AG04450 (cell line): ENCODE measurements around the gene TSPAN15. TPM values are rescaled to one million over a fixed set of nuclear protein-coding genes. Genes with fewer than 3 reads are reported as not detected.

Source experiments
- CTCF ChIA-PET: fragments of 300-600, 350-600 bp; formaldehyde crosslinking; extraction: SDS; loops from one replicate; lab custom pipeline; 2022; ENCODE audit warnings: antibody characterized with exemption, inconsistent platforms; lab: Charles Lee
- POLR2A ChIA-PET: fragments of 350-600 bp; formaldehyde crosslinking; extraction: SDS; loops from one replicate; lab custom pipeline; 2021; ENCODE audit warnings: antibody characterized with exemption, inconsistent platforms; lab: Yijun Ruan, JAX
- DNase-seq: peaks from one replicate; pipeline ENCODE4 v3.0.0-alpha.2; 2011; ENCODE audit warnings: low read depth, low spot score
- H3K27ac ChIP-seq: one replicate; pipeline ENCODE4 v1.5.1; 2012; ENCODE audit warnings: low read depth, low read length, control low read depth
- H3K27me3 ChIP-seq: one replicate; pipeline ENCODE4 v1.6.0; 2012; ENCODE audit warnings: low read length; ENCODE audit not compliant: control insufficient read depth, insufficient read depth
- H3K4me3 ChIP-seq: 2 replicates; pipeline ENCODE4 v1.5.1; 2011; ENCODE audit warnings: mild to moderate bottlenecking, low read depth, low read length, control low read depth
- H3K9me3 ChIP-seq: 2 replicates; pipeline ENCODE4 v1.5.1; 2012; ENCODE audit warnings: low read length; ENCODE audit not compliant: control insufficient read depth, insufficient read depth
- polyA plus RNA-seq: library from polyadenylated mRNA; depleted of rRNA; stranded (reverse); fragments of >200 nt; gene quantifications from 2 replicates; pipeline ENCODE4 v1.2.3, GENCODE V29; 2011
- TF ChIP-seq, protein P1 (sequence below): IDR thresholded peaks from 2 replicates; pipeline ENCODE4 v1.5.1; 2011; ENCODE audit warnings: low read depth, low read length, control low read depth, inconsistent platforms

The TSPAN15 gene
- polyA plus RNA-seq, 1 experiment: 0.38 TPM

DNA sequence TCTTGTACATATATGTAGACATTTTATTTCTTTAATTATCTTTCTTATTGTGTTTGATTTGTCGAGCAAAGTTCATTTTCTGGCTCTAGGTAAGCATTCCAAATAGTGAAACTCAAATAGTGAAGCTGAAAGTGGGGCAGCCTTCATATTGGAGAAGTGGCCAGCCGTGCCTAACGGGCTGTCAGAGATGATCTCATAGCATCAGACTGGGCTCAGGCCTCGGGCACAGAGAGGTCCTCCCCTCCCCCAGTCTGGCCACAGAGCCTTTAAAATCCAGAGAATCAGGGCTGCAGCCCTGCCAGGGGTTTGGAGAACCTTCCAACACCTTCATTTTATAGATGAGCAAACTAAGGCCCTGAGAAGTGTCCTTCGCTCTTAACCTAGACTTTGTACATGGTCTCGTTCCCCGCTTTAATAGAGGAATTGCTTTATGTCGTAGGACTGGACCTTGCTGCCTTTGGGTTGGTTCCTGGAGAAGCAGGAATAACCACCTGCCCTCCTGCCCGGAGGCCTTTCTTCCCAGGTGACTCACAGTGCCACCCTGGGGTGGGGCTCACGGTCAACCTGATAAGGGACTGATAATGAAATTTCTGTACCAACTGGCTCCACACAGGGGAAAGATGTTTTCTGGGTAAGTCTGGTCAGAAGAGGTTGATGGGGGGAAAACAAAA, 7.3 kb downstream of the TSPAN15 start:
- POLR2A ChIA-PET: no interaction called here
- CTCF ChIA-PET: interaction anchor here (0.6 kb wide), 1 partner anchor 49 kb away, joined by 3 read pairs; no protein-coding TSS in a partner anchor

DNA sequence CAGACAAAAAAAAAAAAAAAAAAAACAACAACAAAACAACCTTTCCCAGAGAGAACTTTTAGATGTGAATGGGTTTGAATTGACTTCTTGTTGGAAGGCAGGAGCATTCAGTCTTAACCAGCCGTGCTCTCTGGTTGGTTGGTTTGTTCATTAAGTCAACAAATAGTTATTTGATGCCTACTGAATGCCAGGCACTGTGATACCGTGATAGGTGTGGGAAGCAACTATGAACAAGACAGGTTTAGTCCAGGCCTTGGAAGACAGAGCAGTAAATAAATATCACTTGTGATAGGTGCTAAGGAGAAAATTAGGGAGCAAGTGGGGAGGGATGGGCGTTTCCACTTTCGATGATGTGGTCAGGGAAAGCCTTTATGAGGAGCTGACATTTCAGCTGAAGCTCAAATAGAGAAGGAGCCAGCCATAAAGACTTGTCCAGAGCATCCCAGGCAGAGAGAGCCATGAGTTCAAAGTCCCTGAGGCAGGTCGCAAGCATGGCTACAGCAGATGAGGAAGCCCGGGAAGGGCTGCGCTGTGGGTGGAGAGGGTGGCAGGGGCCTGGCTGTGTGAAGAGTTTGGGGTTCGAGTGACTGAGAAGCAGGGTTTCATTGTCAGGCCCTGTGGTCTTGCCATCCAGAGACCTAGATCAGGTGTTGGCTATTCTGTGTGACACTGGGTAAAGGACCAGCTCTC, 8.0 kb downstream of the TSPAN15 start:
- Histone ChIP-seq H3K27ac (no peak overlapping the region), H3K27me3 (peaks cover 4% of the 10 kb centered on the region), H3K9me3 (no peaks in the 10 kb centered on the region), H3K4me3 (no peak overlapping the region)
- TF ChIP-seq, protein P1, sequence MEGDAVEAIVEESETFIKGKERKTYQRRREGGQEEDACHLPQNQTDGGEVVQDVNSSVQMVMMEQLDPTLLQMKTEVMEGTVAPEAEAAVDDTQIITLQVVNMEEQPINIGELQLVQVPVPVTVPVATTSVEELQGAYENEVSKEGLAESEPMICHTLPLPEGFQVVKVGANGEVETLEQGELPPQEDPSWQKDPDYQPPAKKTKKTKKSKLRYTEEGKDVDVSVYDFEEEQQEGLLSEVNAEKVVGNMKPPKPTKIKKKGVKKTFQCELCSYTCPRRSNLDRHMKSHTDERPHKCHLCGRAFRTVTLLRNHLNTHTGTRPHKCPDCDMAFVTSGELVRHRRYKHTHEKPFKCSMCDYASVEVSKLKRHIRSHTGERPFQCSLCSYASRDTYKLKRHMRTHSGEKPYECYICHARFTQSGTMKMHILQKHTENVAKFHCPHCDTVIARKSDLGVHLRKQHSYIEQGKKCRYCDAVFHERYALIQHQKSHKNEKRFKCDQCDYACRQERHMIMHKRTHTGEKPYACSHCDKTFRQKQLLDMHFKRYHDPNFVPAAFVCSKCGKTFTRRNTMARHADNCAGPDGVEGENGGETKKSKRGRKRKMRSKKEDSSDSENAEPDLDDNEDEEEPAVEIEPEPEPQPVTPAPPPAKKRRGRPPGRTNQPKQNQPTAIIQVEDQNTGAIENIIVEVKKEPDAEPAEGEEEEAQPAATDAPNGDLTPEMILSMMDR: no peak
- DNase-seq: no peak
- ChIA-PET POLR2A (no interaction called here), CTCF (no interaction called here)

More for the DNA sequence above, 7.3 kb downstream of the TSPAN15 start:
- TF ChIP-seq, protein P1: no peak
- no peaks in the 10 kb centered on the region for H3K9me3 ChIP-seq
- no peak overlapping the region for H3K27ac ChIP-seq
- H3K27me3 ChIP-seq: peaks cover 4% of the 10 kb centered on the region
- H3K4me3 ChIP-seq: no peak overlapping the region
- DNase-seq: no peak

DNA sequence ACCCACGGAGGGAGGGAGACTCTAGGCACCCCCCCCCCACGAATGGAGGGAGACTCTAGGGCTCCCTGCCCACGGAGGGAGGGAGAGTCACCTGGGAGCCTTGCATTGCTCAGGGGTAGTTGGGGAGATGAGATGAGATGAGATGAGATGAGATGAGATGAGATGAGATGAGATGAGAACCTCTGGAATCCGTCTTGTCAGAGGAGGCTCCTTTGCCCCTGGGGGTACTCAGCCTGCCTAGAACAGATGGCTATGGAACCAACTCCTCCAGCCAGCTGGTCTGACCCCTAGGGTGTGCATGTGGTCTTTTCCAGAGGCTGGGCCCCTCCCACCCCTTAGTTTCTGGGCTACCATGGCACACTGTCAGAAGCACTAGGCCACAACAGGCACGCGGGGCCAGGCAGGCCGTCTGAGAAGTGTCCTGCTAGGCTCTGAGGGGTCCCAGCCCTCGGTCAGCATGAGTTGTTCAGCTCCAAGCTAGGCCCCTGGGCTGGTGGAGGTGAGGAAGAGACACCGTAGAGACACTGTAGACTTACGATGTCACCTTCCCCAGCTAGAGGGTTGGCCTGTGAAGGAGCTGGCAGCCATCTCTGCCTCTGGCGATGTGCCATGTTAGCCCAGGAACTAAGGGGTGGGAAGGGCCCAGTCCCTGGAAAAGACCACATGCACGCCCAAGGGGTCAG, 8.8 kb downstream of the TSPAN15 start:
- H3K4me3 ChIP-seq: no peak overlapping the region
- H3K9me3 ChIP-seq: no peaks in the 10 kb centered on the region
- TF ChIP-seq, protein P1: no peak
- ChIA-PET POLR2A (no interaction called here), CTCF (no interaction called here)
- H3K27ac ChIP-seq: no peak overlapping the region
- peaks cover 4% of the 10 kb centered on the region for H3K27me3 ChIP-seq
- DNase-seq: no peak

DNA sequence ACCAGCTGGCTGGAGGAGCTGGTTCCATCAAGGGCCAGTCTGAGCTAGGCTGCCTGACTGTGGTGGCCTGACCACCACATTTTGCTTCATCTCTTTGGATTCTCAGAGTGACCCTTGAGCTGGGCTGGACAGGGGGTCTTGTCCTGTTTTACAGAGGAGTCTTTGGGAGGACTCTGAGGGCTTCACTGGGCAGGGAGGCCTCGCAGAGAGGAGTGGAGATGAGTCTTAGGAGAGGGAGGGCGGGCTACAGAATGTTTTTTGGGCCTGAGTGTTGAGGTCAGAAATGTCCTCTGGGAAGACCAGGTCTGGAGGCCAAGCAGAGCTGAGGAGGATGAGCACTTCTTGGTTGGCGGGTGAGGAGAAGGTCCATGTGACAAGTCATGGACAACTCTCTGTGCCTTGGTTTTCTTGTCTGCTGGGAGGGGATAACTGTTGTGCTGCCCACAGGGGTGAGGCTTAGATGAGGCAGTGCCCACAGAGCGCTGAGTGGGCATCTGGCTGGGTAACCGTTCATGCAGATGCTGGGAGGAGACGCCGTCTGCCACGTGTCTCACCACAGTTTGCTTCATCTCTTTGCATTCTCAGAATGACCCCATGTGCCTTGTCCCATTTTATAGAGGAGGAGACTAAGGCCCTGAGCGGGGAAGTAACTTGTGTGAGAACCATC, 9.4 kb downstream of the TSPAN15 start:
- Histone ChIP-seq H3K9me3 (no peaks in the 10 kb centered on the region), H3K27me3 (peaks cover 6% of the 10 kb centered on the region), H3K4me3 (no peak overlapping the region), H3K27ac (no peak overlapping the region)
- TF ChIP-seq, protein P1: no peak
- CTCF ChIA-PET: no interaction called here
- POLR2A ChIA-PET: no interaction called here
- DNase-seq: no peak
